Esophagus muscularis mucosa (tissue), 4 donors: ENCODE data around the gene CD302.

Source experiments
- EP300 ChIP-seq: sonication (generic); formaldehyde crosslinking; IDR thresholded peaks from one replicate; pipeline ENCODE4 v1.6.1; 2017; ENCODE audit warnings: antibody characterized with exemption
- POLR2A ChIP-seq: fragments of 450-650 bp; IDR thresholded peaks from one replicate; pipeline ENCODE4 v1.6.1; 2017; ENCODE audit warnings: antibody characterized with exemption, moderate library complexity, mild to moderate bottlenecking, low read depth
- POLR2AphosphoS5 ChIP-seq, 2 donors: sonication (generic); formaldehyde crosslinking; IDR thresholded peaks; one replicate each; pipeline ENCODE4 v1.6.1; 2017; ENCODE audit warnings: antibody characterized with exemption in 2 of 2
- TF ChIP-seq, protein P1 (sequence below), 3 experiments: fragments of 200-600 bp in 2 of 3; fragments of 450-650 bp in 1 of 3; sonication (generic) in 2 of 3; IDR thresholded peaks; one replicate each; pipeline ENCODE4 v1.5.1; 2017 to 2019; ENCODE audit warnings: antibody characterized with exemption in 3 of 3, mild to moderate bottlenecking in 2 of 3, moderate library complexity in 1 of 3

DNA sequence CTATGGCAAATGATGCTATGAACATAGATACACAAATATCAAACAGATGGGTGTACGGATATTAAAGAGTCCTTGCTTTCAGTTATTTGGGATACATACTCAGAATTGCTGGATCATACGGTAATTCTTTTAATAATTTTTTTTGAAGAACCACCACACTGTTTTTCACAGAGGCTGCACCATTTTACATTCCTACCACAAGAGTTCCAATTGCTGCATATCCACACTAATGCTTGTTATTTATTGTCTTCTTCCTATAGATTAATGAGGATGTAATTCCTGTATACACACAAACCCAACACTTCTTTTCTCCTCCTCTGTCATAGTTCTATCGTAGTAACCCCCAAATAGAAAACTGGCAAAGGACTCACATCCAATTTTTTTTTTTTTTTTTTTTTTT, 21.7 kb downstream of the CD302 start:
- no peak for TF ChIP-seq EP300
- TF ChIP-seq, protein P1, sequence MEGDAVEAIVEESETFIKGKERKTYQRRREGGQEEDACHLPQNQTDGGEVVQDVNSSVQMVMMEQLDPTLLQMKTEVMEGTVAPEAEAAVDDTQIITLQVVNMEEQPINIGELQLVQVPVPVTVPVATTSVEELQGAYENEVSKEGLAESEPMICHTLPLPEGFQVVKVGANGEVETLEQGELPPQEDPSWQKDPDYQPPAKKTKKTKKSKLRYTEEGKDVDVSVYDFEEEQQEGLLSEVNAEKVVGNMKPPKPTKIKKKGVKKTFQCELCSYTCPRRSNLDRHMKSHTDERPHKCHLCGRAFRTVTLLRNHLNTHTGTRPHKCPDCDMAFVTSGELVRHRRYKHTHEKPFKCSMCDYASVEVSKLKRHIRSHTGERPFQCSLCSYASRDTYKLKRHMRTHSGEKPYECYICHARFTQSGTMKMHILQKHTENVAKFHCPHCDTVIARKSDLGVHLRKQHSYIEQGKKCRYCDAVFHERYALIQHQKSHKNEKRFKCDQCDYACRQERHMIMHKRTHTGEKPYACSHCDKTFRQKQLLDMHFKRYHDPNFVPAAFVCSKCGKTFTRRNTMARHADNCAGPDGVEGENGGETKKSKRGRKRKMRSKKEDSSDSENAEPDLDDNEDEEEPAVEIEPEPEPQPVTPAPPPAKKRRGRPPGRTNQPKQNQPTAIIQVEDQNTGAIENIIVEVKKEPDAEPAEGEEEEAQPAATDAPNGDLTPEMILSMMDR (IDR thresholded peaks at IDR 0.05): peak in 1 of 3 experiments; percentile 16
- no peak for TF ChIP-seq POLR2AphosphoS5 (IDR thresholded peaks at IDR 0.05)
- no peak for TF ChIP-seq POLR2A
